Liver (tissue), 9 donors: ENCODE data around the gene HRH1. TPM values are rescaled to one million over a fixed set of nuclear protein-coding genes. Genes with fewer than 3 reads are reported as not detected.

Experiments
- DNase-seq: peaks from one replicate; pipeline ENCODE4 v3.0.0-alpha.2; 2017; ENCODE audit warnings: low spot score
- H3K27ac ChIP-seq, 2 donors: one replicate each; pipeline ENCODE4 v1.7.0; 2013; ENCODE audit warnings: inconsistent platforms in 2 of 2, low read length in 2 of 2, control low read depth in 1 of 2, low read depth in 1 of 2, mild to moderate bottlenecking in 1 of 2
- H3K27me3 ChIP-seq, 4 donors: one replicate each; pipeline versions ENCODE4 v1.6.1 to v1.7.0; 2013; ENCODE audit warnings: low read length in 3 of 4, inconsistent platforms in 1 of 4, mild to moderate bottlenecking in 1 of 4, moderate library complexity in 1 of 4; ENCODE audit not compliant: control insufficient read depth in 4 of 4, insufficient read depth in 4 of 4
- H3K36me3 ChIP-seq, 4 donors: one replicate each; pipeline versions ENCODE4 v1.6.1 to v1.7.0; 2013; ENCODE audit warnings: low read length in 3 of 4, mild to moderate bottlenecking in 3 of 4, low read depth in 1 of 4, moderate library complexity in 1 of 4; ENCODE audit not compliant: control insufficient read depth in 4 of 4, insufficient read depth in 3 of 4
- H3K4me1 ChIP-seq, 4 donors: one replicate each; pipeline versions ENCODE4 v1.6.1 to v1.7.0; 2013; ENCODE audit warnings: low read length in 3 of 4, mild to moderate bottlenecking in 3 of 4, moderate library complexity in 1 of 4; ENCODE audit not compliant: control insufficient read depth in 4 of 4, insufficient read depth in 4 of 4
- H3K4me3 ChIP-seq, 3 donors: one replicate each; pipeline versions ENCODE4 v1.6.1 to v1.7.0; 2013; ENCODE audit warnings: low read length in 3 of 3, control low read depth in 1 of 3, low read depth in 1 of 3, mild to moderate bottlenecking in 1 of 3
- H3K9ac ChIP-seq, 2 donors: one replicate each; pipeline ENCODE4 v1.7.0; 2013; ENCODE audit warnings: low read length in 2 of 2, mild to moderate bottlenecking in 2 of 2, moderate library complexity in 2 of 2, control low read depth in 1 of 2, low read depth in 1 of 2
- H3K9me3 ChIP-seq, 4 donors: one replicate each; pipeline versions ENCODE4 v1.6.1 to v1.7.0; 2013; ENCODE audit warnings: low read length in 3 of 4; ENCODE audit not compliant: control insufficient read depth in 4 of 4
- EGR1 ChIP-seq, 2 donors: IDR thresholded peaks; 2 replicates each; pipeline ENCODE4 v1.6.1; 2016 to 2018; ENCODE audit warnings: antibody characterized with exemption in 2 of 2, low read depth in 2 of 2
- FOXA1 ChIP-seq: IDR thresholded peaks from 2 replicates; pipeline ENCODE4 v1.6.1; 2016; ENCODE audit warnings: antibody characterized with exemption
- FOXA2 ChIP-seq: IDR thresholded peaks from 2 replicates; pipeline ENCODE4 v1.6.1; 2016; ENCODE audit warnings: antibody characterized with exemption
- GABPA ChIP-seq, 2 donors: IDR thresholded peaks in 1 of 2; conservative IDR thresholded peaks in 1 of 2; 2 replicates each; pipeline ENCODE4 v1.6.1; 2016; ENCODE audit warnings: antibody characterized with exemption in 2 of 2, mild to moderate bottlenecking in 1 of 2, moderate library complexity in 1 of 2
- HNF4A ChIP-seq, 2 donors: conservative IDR thresholded peaks; 2 replicates each; pipeline ENCODE4 v1.6.1; 2016; ENCODE audit warnings: antibody characterized with exemption in 2 of 2, mild to moderate bottlenecking in 2 of 2
- HNF4G ChIP-seq: IDR thresholded peaks from 2 replicates; pipeline ENCODE4 v1.6.1; 2016; ENCODE audit warnings: antibody characterized with exemption
- JUND ChIP-seq, 2 donors: IDR thresholded peaks; 2 replicates each; pipeline ENCODE4 v1.6.1; 2016; ENCODE audit warnings: antibody characterized with exemption in 2 of 2
- NR2F2 ChIP-seq: IDR thresholded peaks from 2 replicates; pipeline ENCODE4 v1.6.1; 2016; ENCODE audit warnings: antibody characterized with exemption
- RAD21 ChIP-seq, 2 donors: IDR thresholded peaks; 2 replicates each; pipeline ENCODE4 v1.6.1; 2016; ENCODE audit warnings: antibody characterized with exemption in 2 of 2, mild to moderate bottlenecking in 2 of 2
- RXRA ChIP-seq, 2 donors: IDR thresholded peaks; 2 replicates each; pipeline ENCODE4 v1.6.1; 2017 to 2018; ENCODE audit warnings: antibody characterized with exemption in 2 of 2, mild to moderate bottlenecking in 1 of 2
- SP1 ChIP-seq: IDR thresholded peaks from 2 replicates; pipeline ENCODE4 v1.6.1; 2018; ENCODE audit warnings: antibody characterized with exemption, mild to moderate bottlenecking
- TAF1 ChIP-seq: conservative IDR thresholded peaks from 2 replicates; pipeline ENCODE4 v1.6.1; 2016; ENCODE audit warnings: antibody characterized with exemption, mild to moderate bottlenecking
- YY1 ChIP-seq: IDR thresholded peaks from 2 replicates; pipeline ENCODE4 v1.6.1; 2016; ENCODE audit warnings: antibody characterized with exemption, mild to moderate bottlenecking
- WGBS: extraction: QIAGEN DNeasy Blood & Tissue Kit; methylation state at CpG from one replicate; pipeline ENCODE4 v1.1.7; 2013; 5-methylcytosine and 5-hydroxymethylcytosine counted together
- polyA plus RNA-seq, 2 donors: library from polyadenylated mRNA; stranded (reverse) in 1 of 2; unstranded in 1 of 2; fragments of 200-250 nt in 1 of 2; fragments of >200 nt in 1 of 2; fragmentation: Nextera tagmentation in 1 of 2; extraction: Ambion mirVana in 1 of 2; gene quantifications; one replicate each; pipeline versions ENCODE4 v1.2.1 to v1.2.3, GENCODE V29; 2013 to 2015
- total RNA-seq, 2 donors: library from RNA; depleted of rRNA; stranded (reverse); fragments of >200 nt; gene quantifications; one replicate each; pipeline ENCODE4 v1.2.3, GENCODE V29; 2014
- TF ChIP-seq, protein P1 (sequence below): fragments of 150-350 bp; IDR thresholded peaks from 2 replicates; pipeline ENCODE4 v1.5.1; 2017; ENCODE audit warnings: improper control_type of control experiment, low read depth, low read length; ENCODE audit not compliant: missing input control
- TF ChIP-seq, protein P2 (sequence below): IDR thresholded peaks from 2 replicates; pipeline ENCODE4 v1.6.1; 2016; ENCODE audit warnings: antibody characterized with exemption
- TF ChIP-seq, protein P3 (sequence below): IDR thresholded peaks from 2 replicates; pipeline ENCODE4 v1.6.1; 2016; ENCODE audit warnings: antibody characterized with exemption
- TF ChIP-seq, protein P4 (sequence below): IDR thresholded peaks from 2 replicates; pipeline ENCODE4 v1.6.1; 2016; ENCODE audit warnings: antibody characterized with exemption, mild to moderate bottlenecking
- TF ChIP-seq, protein P5 (sequence below): IDR thresholded peaks from 2 replicates; pipeline ENCODE4 v1.6.1; 2016; ENCODE audit warnings: antibody characterized with exemption
- donor health status: healthy.
- donor health status: healthy.
- donor health status: healthy.
- donor health status: healthy.
- donor health status: healthy.

Gene HRH1
- total and polyA plus RNA-seq, 4 donors = 0.07 to 1.3 (median 0.31) TPM

DNA sequence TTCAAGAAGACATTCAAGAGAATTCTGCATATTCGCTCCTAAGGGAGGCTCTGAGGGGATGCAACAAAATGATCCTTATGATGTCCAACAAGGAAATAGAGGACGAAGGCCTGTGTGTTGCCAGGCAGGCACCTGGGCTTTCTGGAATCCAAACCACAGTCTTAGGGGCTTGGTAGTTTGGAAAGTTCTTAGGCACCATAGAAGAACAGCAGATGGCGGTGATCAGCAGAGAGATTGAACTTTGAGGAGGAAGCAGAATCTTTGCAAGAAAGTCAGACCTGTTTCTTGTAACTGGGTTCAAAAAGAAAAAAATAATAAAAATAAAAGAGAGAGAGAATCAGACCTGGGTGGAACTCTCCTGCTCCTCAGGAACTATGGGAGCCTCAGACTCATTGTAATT lies 106.2 kb downstream of the HRH1 start:
- 77% methylated on average over 3 of the region's 3 CpGs for WGBS
- H3K27me3 ChIP-seq = peaks cover 0 to 2% (median 0%) of the 10 kb centered on the region in 4 donors
- no peak overlapping the region for H3K9ac ChIP-seq
- H3K36me3 ChIP-seq = no peaks in the 10 kb centered on the region
- no peaks in the 10 kb centered on the region for H3K4me1 ChIP-seq
- no peaks in the 10 kb centered on the region for H3K9me3 ChIP-seq
- H3K27ac ChIP-seq = no peak overlapping the region
- DNase-seq = no peak
- H3K4me3 ChIP-seq = no peak overlapping the region
- TF ChIP-seq, protein P1, sequence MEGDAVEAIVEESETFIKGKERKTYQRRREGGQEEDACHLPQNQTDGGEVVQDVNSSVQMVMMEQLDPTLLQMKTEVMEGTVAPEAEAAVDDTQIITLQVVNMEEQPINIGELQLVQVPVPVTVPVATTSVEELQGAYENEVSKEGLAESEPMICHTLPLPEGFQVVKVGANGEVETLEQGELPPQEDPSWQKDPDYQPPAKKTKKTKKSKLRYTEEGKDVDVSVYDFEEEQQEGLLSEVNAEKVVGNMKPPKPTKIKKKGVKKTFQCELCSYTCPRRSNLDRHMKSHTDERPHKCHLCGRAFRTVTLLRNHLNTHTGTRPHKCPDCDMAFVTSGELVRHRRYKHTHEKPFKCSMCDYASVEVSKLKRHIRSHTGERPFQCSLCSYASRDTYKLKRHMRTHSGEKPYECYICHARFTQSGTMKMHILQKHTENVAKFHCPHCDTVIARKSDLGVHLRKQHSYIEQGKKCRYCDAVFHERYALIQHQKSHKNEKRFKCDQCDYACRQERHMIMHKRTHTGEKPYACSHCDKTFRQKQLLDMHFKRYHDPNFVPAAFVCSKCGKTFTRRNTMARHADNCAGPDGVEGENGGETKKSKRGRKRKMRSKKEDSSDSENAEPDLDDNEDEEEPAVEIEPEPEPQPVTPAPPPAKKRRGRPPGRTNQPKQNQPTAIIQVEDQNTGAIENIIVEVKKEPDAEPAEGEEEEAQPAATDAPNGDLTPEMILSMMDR = no peak
- no peak for TF ChIP-seq HNF4G
- no peak for TF ChIP-seq YY1
- TF ChIP-seq TAF1 = no peak
- TF ChIP-seq RXRA (IDR thresholded peaks at IDR 0.05) = no peak
- TF ChIP-seq FOXA2 = no peak
- TF ChIP-seq, protein P2, sequence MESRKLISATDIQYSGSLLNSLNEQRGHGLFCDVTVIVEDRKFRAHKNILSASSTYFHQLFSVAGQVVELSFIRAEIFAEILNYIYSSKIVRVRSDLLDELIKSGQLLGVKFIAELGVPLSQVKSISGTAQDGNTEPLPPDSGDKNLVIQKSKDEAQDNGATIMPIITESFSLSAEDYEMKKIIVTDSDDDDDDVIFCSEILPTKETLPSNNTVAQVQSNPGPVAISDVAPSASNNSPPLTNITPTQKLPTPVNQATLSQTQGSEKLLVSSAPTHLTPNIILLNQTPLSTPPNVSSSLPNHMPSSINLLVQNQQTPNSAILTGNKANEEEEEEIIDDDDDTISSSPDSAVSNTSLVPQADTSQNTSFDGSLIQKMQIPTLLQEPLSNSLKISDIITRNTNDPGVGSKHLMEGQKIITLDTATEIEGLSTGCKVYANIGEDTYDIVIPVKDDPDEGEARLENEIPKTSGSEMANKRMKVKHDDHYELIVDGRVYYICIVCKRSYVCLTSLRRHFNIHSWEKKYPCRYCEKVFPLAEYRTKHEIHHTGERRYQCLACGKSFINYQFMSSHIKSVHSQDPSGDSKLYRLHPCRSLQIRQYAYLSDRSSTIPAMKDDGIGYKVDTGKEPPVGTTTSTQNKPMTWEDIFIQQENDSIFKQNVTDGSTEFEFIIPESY = no peak
- TF ChIP-seq, protein P3, sequence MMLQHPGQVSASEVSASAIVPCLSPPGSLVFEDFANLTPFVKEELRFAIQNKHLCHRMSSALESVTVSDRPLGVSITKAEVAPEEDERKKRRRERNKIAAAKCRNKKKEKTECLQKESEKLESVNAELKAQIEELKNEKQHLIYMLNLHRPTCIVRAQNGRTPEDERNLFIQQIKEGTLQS = no peak
- no peak for TF ChIP-seq JUND (IDR thresholded peaks at IDR 0.05)
- TF ChIP-seq EGR1 (IDR thresholded peaks at IDR 0.05; ENCODE audit: low read depth in 2 of 2) = no peak
- TF ChIP-seq, protein P4, sequence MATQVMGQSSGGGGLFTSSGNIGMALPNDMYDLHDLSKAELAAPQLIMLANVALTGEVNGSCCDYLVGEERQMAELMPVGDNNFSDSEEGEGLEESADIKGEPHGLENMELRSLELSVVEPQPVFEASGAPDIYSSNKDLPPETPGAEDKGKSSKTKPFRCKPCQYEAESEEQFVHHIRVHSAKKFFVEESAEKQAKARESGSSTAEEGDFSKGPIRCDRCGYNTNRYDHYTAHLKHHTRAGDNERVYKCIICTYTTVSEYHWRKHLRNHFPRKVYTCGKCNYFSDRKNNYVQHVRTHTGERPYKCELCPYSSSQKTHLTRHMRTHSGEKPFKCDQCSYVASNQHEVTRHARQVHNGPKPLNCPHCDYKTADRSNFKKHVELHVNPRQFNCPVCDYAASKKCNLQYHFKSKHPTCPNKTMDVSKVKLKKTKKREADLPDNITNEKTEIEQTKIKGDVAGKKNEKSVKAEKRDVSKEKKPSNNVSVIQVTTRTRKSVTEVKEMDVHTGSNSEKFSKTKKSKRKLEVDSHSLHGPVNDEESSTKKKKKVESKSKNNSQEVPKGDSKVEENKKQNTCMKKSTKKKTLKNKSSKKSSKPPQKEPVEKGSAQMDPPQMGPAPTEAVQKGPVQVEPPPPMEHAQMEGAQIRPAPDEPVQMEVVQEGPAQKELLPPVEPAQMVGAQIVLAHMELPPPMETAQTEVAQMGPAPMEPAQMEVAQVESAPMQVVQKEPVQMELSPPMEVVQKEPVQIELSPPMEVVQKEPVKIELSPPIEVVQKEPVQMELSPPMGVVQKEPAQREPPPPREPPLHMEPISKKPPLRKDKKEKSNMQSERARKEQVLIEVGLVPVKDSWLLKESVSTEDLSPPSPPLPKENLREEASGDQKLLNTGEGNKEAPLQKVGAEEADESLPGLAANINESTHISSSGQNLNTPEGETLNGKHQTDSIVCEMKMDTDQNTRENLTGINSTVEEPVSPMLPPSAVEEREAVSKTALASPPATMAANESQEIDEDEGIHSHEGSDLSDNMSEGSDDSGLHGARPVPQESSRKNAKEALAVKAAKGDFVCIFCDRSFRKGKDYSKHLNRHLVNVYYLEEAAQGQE = no peak
- TF ChIP-seq, protein P5, sequence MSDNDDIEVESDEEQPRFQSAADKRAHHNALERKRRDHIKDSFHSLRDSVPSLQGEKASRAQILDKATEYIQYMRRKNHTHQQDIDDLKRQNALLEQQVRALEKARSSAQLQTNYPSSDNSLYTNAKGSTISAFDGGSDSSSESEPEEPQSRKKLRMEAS = no peak
- TF ChIP-seq SP1 = no peak
- no peak for TF ChIP-seq FOXA1
- TF ChIP-seq HNF4A (conservative IDR thresholded peaks at IDR 0.05) = no peak
- TF ChIP-seq NR2F2 = no peak
- no peak for TF ChIP-seq RAD21 (IDR thresholded peaks at IDR 0.05)
- TF ChIP-seq GABPA (IDR thresholded peaks at IDR 0.05 in 1 of 2, conservative IDR thresholded peaks at IDR 0.05 in 1 of 2) = no peak
